HFF-Myc (cell line): Measurements from ENCODE around the gene SIRT3.
"Not testable (repeated sequence)": the region's sequence is repeated elsewhere in the genome, so short reads cannot be mapped to it uniquely, and the experiment has no call there.

Experiments
- DNase-seq: peaks from one replicate; pipeline ENCODE4 v3.0.0-alpha.2; 2011; ENCODE audit warnings: low read depth; ENCODE audit errors: extremely low read depth
- H3K4me3 ChIP-seq: replicated peaks from 2 replicates; pipeline ENCODE4 v1.5.1; 2011; ENCODE audit warnings: low read depth, mild to moderate bottlenecking, control low read depth, low read length
- CTCF ChIP-seq: IDR thresholded peaks from 2 replicates; pipeline ENCODE4 v1.5.1; 2012; ENCODE audit warnings: mild to moderate bottlenecking, low read depth, low read length, control low read depth; ENCODE audit errors: missing control alignments

The SIRT3 gene

GRCh38 chr11:221539-221938, 14.6 kb downstream of the SIRT3 start:
- no peak for DNase-seq
- TF ChIP-seq CTCF, result no peak
- no peak overlapping the region for H3K4me3 ChIP-seq

- H3K4me3 ChIP-seq, DNase-seq: not testable (repeated sequence)
Measured at GRCh38 chr11:220641-221215, 15.4 kb downstream of the SIRT3 start.

GRCh38 chr11:218815-219593, 17.1 kb downstream of the SIRT3 start:
- TF ChIP-seq CTCF, result no peak
- DNase-seq, result no peak
- H3K4me3 ChIP-seq, result no peak overlapping the region

GRCh38 chr11:217704-218103, 18.4 kb downstream of the SIRT3 start:
- DNase-seq, result no peak
- no peak for TF ChIP-seq CTCF

GRCh38 chr11:216081-216974, 19.8 kb downstream of the SIRT3 start:
- no peak for DNase-seq
- H3K4me3 ChIP-seq, result no peak overlapping the region
- no peak for TF ChIP-seq CTCF

More at GRCh38 chr11:217704-218103, 18.4 kb downstream of the SIRT3 start:
- H3K4me3 ChIP-seq, result no peak overlapping the region

- no peak overlapping the region for H3K4me3 ChIP-seq
- TF ChIP-seq CTCF, result no peak
- no peak for DNase-seq
Measured at GRCh38 chr11:215581-216037, 20.5 kb downstream of the SIRT3 start.

- no peak overlapping the region for H3K4me3 ChIP-seq
- no peak for DNase-seq
- no peak for TF ChIP-seq CTCF
Measured at GRCh38 chr11:214083-214482, 22.1 kb downstream of the SIRT3 start.
